DOHH2 (cell line): Measurements from ENCODE around the gene TSPAN14.

Experiments
- EZH2phosphoT487 ChIP-seq: fragments of 200-600 bp; sonication (generic); IDR thresholded peaks from 2 replicates; pipeline ENCODE4 v1.6.1; 2017; ENCODE audit warnings: borderline replicate concordance, mild to moderate bottlenecking, antibody characterized with exemption, low read length, moderate library complexity, mixed read lengths
- TF ChIP-seq, protein P1 (sequence below): fragments of 200-600 bp; sonication (generic); IDR thresholded peaks from one replicate; pipeline ENCODE4 v1.5.1; 2014; ENCODE audit warnings: antibody characterized with exemption, mild to moderate bottlenecking, low read depth, low read length; ENCODE audit not compliant: poor library complexity, severe bottlenecking

DNA sequence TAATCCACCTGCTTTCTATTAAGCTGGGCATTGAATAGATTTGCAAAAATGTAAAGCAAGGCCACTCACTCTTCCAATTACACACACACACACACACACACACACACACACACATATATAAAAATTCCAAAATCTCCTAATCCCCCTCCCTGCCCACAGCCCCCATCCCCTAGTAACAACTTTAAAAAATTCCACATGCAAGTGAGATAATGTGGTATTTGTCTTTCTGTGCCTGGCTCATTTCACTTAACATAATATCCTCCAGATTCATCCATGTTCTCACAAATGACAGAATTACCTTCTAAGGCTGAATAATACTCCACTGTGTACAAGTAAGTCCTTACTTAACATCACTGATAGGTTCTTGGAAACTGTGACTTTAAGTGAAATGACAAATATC, 107.8 kb downstream of the TSPAN14 start:
- TF ChIP-seq, protein P1, sequence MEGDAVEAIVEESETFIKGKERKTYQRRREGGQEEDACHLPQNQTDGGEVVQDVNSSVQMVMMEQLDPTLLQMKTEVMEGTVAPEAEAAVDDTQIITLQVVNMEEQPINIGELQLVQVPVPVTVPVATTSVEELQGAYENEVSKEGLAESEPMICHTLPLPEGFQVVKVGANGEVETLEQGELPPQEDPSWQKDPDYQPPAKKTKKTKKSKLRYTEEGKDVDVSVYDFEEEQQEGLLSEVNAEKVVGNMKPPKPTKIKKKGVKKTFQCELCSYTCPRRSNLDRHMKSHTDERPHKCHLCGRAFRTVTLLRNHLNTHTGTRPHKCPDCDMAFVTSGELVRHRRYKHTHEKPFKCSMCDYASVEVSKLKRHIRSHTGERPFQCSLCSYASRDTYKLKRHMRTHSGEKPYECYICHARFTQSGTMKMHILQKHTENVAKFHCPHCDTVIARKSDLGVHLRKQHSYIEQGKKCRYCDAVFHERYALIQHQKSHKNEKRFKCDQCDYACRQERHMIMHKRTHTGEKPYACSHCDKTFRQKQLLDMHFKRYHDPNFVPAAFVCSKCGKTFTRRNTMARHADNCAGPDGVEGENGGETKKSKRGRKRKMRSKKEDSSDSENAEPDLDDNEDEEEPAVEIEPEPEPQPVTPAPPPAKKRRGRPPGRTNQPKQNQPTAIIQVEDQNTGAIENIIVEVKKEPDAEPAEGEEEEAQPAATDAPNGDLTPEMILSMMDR, result no peak
- no peak for TF ChIP-seq EZH2phosphoT487
